Measurements from ENCODE around the gene COMMD6.
"Not testable (repeated sequence)": the region's sequence is repeated elsewhere in the genome, so short reads cannot be mapped to it uniquely, and the experiment has no call there.

Gene COMMD6

GRCh38 chr13:75547917-75548316, 10.3 kb upstream of the COMMD6 start:
- Mint-ChIP-seq H3K36me3 (peaks cover 2% of the 10 kb centered on the region), H3K9me3 (no peaks in the 10 kb centered on the region), H3K4me3 (no peak overlapping the region), H3K4me1 (peaks cover 31% of the 10 kb centered on the region), H3K27ac (no peak overlapping the region), H3K27me3 (no peaks in the 10 kb centered on the region)

DNA sequence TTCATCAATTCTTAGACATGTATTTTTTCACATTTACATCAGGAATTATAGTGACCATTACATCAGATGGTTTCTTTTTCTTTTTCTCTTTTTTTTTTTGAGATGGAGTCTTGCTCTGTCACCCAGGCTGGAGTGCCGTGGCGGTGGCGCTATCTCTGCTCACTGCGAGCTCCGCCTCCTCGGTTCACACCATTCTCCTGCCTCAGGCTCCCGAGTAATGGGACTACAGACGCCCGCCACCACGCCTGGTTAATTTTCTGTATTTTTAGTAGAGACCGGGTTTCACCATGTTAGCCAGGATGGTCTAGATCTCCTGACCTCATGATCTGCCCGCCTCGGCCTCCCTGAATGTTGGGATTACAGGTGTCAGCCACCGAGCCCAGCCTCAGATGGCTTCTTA, 7.7 kb upstream of the COMMD6 start:
- H3K36me3 Mint-ChIP-seq, H3K4me3 Mint-ChIP-seq, H3K27me3 Mint-ChIP-seq, H3K9me3 Mint-ChIP-seq, H3K27ac Mint-ChIP-seq: not testable (repeated sequence)
- H3K4me1 Mint-ChIP-seq = peaks cover 10% of the 10 kb centered on the region

DNA sequence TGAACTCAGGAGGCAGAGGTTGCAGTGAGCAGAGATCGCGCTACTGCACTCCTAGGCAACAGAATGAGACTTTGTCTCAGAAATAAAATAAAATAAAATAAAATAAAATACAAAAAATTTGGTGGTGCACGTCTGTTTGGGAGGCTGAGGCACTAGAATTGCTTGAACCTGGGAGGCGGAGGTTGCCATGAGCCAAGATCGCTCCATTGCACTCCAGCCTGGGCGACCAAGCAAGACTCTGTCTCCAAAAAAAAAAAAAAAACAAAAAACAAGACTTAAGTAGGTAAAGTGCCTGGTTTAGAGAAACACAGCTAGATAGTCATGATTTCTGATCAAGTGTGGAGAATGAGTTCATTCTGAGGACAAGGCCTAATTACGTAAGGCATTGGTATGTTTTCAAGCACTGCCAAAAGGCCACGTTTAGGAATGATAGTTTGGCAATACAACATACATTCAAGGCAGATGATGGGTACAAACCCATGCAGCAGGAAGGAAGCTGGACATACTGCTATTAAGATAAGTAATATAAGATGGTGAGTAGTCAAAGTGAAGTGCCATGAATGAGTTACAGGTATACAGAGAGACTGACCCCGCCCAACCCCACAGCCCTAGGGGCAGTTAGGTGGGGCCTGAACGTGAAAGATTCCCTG, 7.2 kb upstream of the COMMD6 start:
- peaks cover 6% of the 10 kb centered on the region for H3K4me1 Mint-ChIP-seq
- H3K27ac Mint-ChIP-seq = no peak overlapping the region
- no peaks in the 10 kb centered on the region for H3K27me3 Mint-ChIP-seq

GRCh38 chr13:75541961-75542360, 4.3 kb upstream of the COMMD6 start:
- no peak overlapping the region for H3K4me3 Mint-ChIP-seq
- H3K4me1 Mint-ChIP-seq = peaks cover 15% of the 10 kb centered on the region
- no peak overlapping the region for H3K27ac Mint-ChIP-seq
- no peaks in the 10 kb centered on the region for H3K9me3 Mint-ChIP-seq
- no peaks in the 10 kb centered on the region for H3K27me3 Mint-ChIP-seq
- H3K36me3 Mint-ChIP-seq = no peaks in the 10 kb centered on the region

More for the DNA sequence above, 7.2 kb upstream of the COMMD6 start:
- Mint-ChIP-seq H3K9me3 (no peaks in the 10 kb centered on the region), H3K36me3 (no peaks in the 10 kb centered on the region), H3K4me3 (no peak overlapping the region)

DNA sequence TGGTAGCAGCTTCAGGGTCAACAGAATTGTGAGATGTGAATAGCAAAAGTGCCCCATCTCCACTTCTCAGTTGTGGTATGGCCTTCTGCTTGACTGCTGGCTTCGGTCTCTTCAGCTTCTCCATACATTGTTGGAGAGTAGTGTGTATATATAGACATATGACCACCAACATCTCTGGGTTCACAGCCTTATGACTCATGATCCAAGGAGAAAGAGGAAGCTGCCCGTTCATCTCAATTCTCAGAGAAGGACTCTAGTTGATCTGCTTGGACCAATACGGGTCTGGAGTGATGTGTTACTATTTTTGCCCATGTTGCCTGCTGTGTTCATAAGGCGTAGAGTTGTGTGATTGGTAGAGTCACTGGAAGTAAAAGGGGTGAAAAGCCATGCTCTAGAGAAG, 3.6 kb upstream of the COMMD6 start:
- H3K4me1 Mint-ChIP-seq = peaks cover 22% of the 10 kb centered on the region
- H3K27ac Mint-ChIP-seq = no peak overlapping the region
- H3K36me3 Mint-ChIP-seq = no peaks in the 10 kb centered on the region
- H3K27me3 Mint-ChIP-seq = no peaks in the 10 kb centered on the region
- no peaks in the 10 kb centered on the region for H3K9me3 Mint-ChIP-seq
- no peak overlapping the region for H3K4me3 Mint-ChIP-seq

- no peaks in the 10 kb centered on the region for H3K27me3 Mint-ChIP-seq
- peaks cover 75% of the 10 kb centered on the region for H3K4me1 Mint-ChIP-seq
- H3K36me3 Mint-ChIP-seq = peaks cover 12% of the 10 kb centered on the region
- H3K27ac Mint-ChIP-seq = no peak overlapping the region
- H3K4me3 Mint-ChIP-seq = no peak overlapping the region
- H3K9me3 Mint-ChIP-seq = no peaks in the 10 kb centered on the region
These were observed 3.8 kb downstream of the COMMD6 start for GRCh38 chr13:75533861-75534260.

- H3K4me3 Mint-ChIP-seq = peak overlapping the region; percentile 47
- no peak overlapping the region for H3K27ac Mint-ChIP-seq
- H3K36me3 Mint-ChIP-seq = peaks cover 23% of the 10 kb centered on the region
- H3K27me3 Mint-ChIP-seq = no peaks in the 10 kb centered on the region
- peaks cover 64% of the 10 kb centered on the region for H3K4me1 Mint-ChIP-seq
- no peaks in the 10 kb centered on the region for H3K9me3 Mint-ChIP-seq
These were observed 7.1 kb downstream of the COMMD6 start for GRCh38 chr13:75530549-75530961.

DNA sequence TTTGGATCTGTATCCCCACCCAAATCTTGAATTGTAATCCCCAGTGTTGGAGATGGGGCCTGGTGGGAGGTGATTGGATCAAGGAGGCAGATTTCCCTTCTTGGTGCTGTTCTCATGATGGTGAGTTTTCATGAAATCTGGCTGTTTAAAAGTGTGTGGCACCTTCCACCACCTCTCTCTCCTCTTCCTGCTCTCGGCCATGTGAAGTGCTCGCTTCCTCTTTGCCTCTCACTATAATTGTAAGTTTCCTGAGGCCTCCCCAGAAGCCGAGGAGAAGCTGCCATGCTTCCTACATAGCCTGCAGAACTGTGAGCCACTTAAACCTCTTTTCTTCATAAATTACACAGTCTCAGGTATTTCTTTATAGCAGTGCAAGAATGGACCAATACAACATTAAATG, 15.7 kb downstream of the COMMD6 start:
- H3K9me3 Mint-ChIP-seq = no peaks in the 10 kb centered on the region
- H3K27me3 Mint-ChIP-seq = no peaks in the 10 kb centered on the region
- H3K4me3 Mint-ChIP-seq = no peak overlapping the region
- H3K36me3 Mint-ChIP-seq = peaks cover 11% of the 10 kb centered on the region
- peaks cover 14% of the 10 kb centered on the region for H3K4me1 Mint-ChIP-seq
- H3K27ac Mint-ChIP-seq = no peak overlapping the region

GRCh38 chr13:75518439-75519088, 19.1 kb downstream of the COMMD6 start:
- no peak overlapping the region for H3K4me3 Mint-ChIP-seq
- H3K36me3 Mint-ChIP-seq = no peaks in the 10 kb centered on the region
- H3K9me3 Mint-ChIP-seq = no peaks in the 10 kb centered on the region
- H3K27ac Mint-ChIP-seq = no peak overlapping the region
- no peaks in the 10 kb centered on the region for H3K4me1 Mint-ChIP-seq
- H3K27me3 Mint-ChIP-seq = no peaks in the 10 kb centered on the region

DNA sequence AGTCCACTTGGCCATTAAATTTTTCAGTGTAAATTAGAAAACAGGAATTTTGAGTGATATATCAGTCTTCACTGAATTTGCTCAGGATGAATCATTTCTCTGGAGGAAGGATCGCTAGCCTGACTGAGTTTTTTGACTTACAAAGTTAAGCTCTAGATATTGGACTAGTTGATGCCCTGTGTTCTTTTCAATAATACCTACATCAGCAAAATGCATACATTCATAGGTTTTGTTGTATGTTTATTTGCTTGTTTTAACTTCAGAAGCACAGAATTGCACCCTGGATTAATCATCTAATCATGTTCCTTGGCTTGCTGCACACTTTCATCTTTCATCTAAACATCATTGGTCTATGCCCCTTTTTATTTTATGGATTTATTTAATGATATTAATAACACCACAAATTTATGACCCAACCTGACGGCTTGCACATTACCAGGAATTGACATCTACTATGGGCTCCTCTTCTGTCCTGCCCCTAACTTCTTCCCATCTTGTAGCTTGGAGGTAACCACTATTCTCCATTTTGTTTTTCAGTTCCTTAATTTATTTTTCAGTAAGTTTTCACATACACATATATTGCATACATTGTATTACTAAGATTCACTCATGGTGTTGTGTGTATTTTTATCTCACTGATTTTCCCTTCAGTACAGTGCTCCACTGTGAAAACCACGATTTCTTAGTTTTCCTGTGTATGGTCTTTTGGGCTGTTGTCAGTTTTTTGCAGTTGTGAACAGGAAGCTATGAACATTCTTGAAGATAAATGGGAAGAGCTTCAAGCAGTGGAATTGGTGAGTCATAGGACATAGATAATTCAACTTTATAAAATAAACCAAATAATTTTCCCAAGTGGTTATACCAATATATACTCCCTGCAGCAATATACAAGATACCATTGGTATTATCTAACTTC, 23.3 kb downstream of the COMMD6 start:
- H3K4me3 Mint-ChIP-seq = no peak overlapping the region
- H3K9me3 Mint-ChIP-seq = no peaks in the 10 kb centered on the region
- H3K36me3 Mint-ChIP-seq = no peaks in the 10 kb centered on the region
- H3K4me1 Mint-ChIP-seq = no peaks in the 10 kb centered on the region
- no peak overlapping the region for H3K27ac Mint-ChIP-seq
- peaks cover 2% of the 10 kb centered on the region for H3K27me3 Mint-ChIP-seq

DNA sequence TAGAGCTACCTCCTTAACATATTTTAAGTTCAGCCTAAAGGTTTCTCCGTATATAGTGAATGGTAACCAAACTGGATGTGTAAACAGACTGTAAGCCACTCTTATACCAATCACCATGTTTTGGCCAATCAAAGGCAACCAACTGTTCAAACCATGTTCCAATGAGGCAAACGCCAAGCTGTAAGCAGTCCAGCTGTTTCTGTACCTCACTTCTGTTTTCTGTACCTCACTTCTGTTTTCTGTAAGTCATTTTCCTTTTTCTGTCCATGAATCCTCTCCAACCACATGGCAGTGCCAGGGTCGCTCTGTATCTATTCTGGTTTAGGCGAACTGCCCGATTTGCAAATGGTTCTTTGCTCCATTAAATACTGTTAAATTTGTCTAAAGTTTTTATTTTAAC, 24.4 kb downstream of the COMMD6 start:
- no peak overlapping the region for H3K4me3 Mint-ChIP-seq
- H3K27ac Mint-ChIP-seq = no peak overlapping the region
- peaks cover 2% of the 10 kb centered on the region for H3K27me3 Mint-ChIP-seq

GRCh38 chr13:75512253-75512652, 25.4 kb downstream of the COMMD6 start:
- Mint-ChIP-seq H3K4me1 (no peaks in the 10 kb centered on the region), H3K4me3 (no peak overlapping the region), H3K36me3 (no peaks in the 10 kb centered on the region), H3K27me3 (peaks cover 2% of the 10 kb centered on the region), H3K9me3 (no peaks in the 10 kb centered on the region), H3K27ac (no peak overlapping the region)

More for the DNA sequence above, 24.4 kb downstream of the COMMD6 start:
- no peaks in the 10 kb centered on the region for H3K36me3 Mint-ChIP-seq
- H3K4me1 Mint-ChIP-seq = no peaks in the 10 kb centered on the region
- H3K9me3 Mint-ChIP-seq = no peaks in the 10 kb centered on the region

DNA sequence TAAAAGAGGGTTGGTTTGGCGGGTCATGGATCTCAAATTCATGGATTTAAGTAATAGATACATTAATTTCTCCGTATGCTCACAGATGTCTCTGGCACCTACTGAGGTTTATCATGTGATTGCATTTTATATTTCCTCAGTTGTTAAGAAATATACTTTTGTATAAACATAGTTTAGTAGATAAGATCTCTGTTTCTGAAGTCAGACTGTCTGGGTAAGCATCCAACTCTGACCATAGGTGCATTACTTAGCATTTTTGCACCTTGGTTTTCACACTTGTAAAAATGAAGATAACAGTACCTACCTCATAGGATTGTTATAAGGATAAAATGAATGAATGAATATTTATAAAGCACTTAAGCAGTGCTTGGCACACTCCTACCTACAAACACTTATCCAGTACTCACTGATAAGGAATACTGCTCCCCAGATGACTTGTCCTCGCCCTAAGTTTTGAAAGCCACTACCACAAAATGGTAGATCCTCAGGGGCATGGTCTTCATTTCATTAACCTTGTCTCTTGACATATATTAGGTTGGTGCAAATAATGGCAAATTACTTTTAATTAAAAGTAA, 26.5 kb downstream of the COMMD6 start:
- Mint-ChIP-seq H3K4me1 (no peaks in the 10 kb centered on the region), H3K27me3 (peaks cover 2% of the 10 kb centered on the region), H3K27ac (no peak overlapping the region), H3K9me3 (no peaks in the 10 kb centered on the region), H3K4me3 (no peak overlapping the region), H3K36me3 (no peaks in the 10 kb centered on the region)

DNA sequence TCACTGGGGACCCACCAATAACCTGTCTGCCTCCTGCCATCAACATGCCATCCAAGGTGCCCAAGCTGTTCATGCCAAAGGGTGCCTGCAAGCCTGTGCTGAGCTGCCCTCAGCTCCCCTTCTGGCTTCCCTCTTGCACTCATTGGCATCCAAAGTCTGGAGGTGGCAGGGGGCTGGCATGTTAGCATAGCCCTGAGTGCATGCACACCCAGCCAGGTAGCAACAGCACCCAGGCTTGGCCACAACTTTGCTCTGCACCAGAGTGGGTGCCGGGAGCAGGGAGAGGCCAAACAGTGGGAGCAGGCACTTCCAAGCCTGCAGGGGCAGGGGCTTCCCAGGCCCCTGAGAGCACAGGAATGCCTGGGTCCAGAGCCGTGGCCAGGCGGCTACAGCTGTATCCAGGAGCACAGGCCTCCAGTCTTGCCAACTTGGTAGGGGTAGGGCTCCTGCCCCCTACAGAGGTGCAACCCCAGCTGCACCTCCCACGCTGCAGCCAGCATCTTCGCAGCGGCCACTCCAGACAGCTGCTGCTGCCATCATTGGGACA, 29.6 kb downstream of the COMMD6 start:
- H3K27me3 Mint-ChIP-seq = peaks cover 2% of the 10 kb centered on the region
- no peaks in the 10 kb centered on the region for H3K4me1 Mint-ChIP-seq
- H3K27ac Mint-ChIP-seq = no peak overlapping the region
- H3K4me3 Mint-ChIP-seq = no peak overlapping the region
- no peaks in the 10 kb centered on the region for H3K36me3 Mint-ChIP-seq
- H3K9me3 Mint-ChIP-seq = no peaks in the 10 kb centered on the region
